ENCODE data around the gene S100Z.
"Not testable (repeated sequence)": the region's sequence is repeated elsewhere in the genome, so short reads cannot be mapped to it uniquely, and the experiment has no call there.

Gene S100Z

DNA sequence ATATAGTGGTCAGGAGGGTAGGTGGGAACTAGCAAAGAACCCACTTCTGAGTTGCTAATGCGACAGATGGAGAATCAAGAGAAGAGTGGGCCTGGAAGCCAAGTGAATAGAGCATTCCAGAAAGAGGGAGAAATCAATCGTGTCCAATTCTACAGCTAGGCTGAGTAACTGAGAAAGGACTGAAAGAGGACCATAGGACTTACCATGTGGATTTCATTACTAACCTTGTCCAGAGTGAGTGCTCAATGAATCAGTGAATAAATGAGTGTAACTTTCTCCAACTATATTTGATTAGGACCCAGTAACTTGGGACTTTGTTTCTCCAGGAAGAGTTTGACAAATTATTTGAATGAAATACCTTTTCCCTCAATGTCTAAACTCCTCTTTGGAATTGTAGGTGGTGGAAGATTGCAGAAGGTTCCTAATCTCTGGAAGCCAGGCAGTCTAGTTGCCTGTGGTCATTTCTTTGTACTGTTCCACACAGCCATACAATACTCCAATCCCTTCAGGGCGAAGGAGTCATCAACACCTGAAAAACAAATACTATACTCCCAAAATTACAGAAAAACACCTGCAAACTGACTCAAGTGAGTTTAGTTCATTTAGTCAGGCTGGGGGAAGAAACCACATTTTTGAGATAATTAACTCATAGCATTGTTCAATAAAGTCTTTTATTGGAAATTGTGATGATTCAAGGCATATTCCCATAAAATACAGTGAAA, 33.5 kb upstream of the S100Z start:
- Mint-ChIP-seq H3K4me1 (peaks cover 9% of the 10 kb centered on the region), H3K9me3 (no peaks in the 10 kb centered on the region), H3K36me3 (no peaks in the 10 kb centered on the region), H3K4me3 (no peak overlapping the region), H3K27me3 (peaks cover 15% of the 10 kb centered on the region), H3K27ac (no peak overlapping the region)
- DNase-seq (ENCODE audit: low spot score in 2 of 2), result no peak
- no peak for ATAC-seq (ENCODE audit: low read depth)

DNA sequence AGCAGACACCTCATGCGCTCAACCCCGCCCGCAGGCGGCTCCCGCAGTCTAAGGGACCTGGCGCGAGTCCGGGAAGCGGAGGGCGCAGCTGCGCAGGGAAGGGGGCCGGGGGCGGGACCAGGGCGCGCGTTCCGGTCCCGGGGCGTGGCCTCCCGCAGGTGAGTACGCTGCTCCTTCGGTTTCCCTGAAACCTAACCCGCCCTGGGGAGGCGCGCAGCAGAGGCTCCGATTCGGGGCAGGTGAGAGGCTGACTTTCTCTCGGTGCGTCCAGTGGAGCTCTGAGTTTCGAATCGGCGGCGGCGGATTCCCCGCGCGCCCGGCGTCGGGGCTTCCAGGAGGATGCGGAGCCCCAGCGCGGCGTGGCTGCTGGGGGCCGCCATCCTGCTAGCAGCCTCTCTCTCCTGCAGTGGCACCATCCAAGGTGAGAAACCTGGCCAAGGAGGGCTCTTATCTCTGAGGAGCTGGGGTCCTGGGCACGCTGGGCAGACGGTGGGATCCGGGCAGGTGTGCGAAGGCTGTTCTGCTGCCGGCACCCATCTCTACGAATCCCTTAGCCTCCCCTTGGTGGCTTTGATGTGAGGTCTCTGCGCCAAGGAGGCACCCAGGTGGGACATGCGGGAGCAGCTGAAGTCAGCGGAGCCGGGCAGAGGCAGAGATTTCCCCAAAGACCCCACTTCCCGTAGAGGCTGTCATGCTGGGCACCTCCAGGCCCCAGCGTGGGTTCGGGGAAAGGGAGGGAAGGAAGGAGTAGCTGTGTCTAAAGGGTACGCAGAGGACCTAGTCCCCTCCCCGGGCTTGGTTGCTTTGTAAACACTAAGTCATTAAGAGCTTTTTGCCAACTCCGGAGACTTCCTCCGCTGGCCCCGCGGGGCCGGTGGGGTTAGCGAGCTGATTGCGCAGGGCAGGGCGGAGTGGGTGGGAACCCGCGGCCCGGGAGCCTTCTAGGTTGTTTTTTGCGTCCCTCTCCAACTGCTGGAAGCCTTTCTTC, 30.7 kb upstream of the S100Z start, which contains the start of gene F2RL1:
TSS of gene F2RL1 (plus strand) at position 187 of the 988 bp plus-strand sequence. CDS start at position 340, 153 bp downstream.
- ATAC-seq (ENCODE audit: low read depth) (peak; percentile 44), DNase-seq (ENCODE audit: low spot score in 2 of 2) (peak; percentile 1 to 17)
- peaks cover 2% of the 10 kb centered on the region for H3K9me3 Mint-ChIP-seq
- H3K27me3 Mint-ChIP-seq, result peaks cover 15% of the 10 kb centered on the region
- peak within 1 kb of the TSS; percentile 80 for H3K4me3 Mint-ChIP-seq
- H3K27ac Mint-ChIP-seq, result no peak within 1 kb of the TSS
- H3K4me1 Mint-ChIP-seq, result peaks cover 9% of the 10 kb centered on the region
- peaks cover 3% of the 10 kb centered on the region for H3K36me3 Mint-ChIP-seq

DNA sequence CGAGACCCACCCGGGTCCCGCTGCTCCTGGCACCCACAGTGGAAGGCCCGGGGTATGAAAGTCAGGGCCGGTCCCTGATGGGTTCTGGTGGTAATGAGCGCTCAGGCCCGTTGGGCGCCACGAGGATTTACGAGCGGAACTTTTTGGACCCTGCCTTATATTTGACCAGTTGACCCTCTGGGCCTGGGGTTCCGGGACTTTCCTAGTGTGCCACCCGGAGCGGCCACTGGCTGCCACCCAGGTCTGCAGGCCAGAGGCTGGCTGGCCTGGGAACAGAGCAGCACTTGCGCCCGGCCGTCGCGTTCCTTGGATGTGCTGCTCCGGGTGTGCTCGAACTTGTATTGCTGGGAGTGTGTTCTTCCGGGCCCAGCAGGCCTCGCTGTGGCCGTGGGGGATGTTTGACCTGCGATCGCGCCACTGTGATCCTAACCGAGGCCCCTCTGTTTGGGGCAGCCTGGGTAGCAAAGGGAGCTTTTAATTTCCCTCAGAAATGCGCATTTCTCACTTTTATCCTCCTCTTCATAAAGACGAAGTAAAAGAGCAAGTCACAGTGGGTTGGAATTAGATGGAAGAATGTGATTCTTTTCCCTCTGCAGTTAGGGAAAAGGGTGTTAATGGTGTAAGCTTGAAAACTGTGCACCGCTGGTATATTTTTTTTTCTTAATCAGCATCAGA, 29.8 kb upstream of the S100Z start:
- Mint-ChIP-seq H3K4me3 (peak overlapping the region; percentile 80), H3K27ac (peak overlapping the region; percentile 31), H3K27me3 (peaks cover 15% of the 10 kb centered on the region), H3K9me3 (peaks cover 4% of the 10 kb centered on the region), H3K4me1 (peaks cover 9% of the 10 kb centered on the region), H3K36me3 (peaks cover 3% of the 10 kb centered on the region)
- ATAC-seq (ENCODE audit: low read depth) (no peak), DNase-seq (ENCODE audit: low spot score in 2 of 2) (no peak)

DNA sequence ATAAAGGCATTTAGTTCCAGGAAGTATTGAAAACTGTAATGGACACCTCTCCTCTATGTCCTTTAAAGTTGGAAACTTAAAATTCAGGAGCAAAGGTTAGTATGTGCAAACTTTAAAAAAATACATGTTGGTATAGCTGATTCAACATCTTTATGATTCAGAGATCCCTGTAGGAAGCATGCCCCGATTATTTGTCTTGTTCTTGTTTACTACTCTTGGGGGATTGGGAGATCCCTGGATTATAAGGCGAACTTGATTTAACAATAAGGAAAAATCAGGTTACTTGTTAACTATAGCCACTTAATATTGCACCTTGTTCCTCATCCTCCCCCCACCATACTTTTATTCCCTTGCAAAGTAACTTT, 29.3 kb upstream of the S100Z start:
- H3K27ac Mint-ChIP-seq, result no peak overlapping the region
- ATAC-seq (ENCODE audit: low read depth), result no peak
- H3K36me3 Mint-ChIP-seq, result peaks cover 3% of the 10 kb centered on the region
- H3K9me3 Mint-ChIP-seq, result peaks cover 4% of the 10 kb centered on the region
- H3K4me3 Mint-ChIP-seq, result no peak overlapping the region
- peaks cover 12% of the 10 kb centered on the region for H3K27me3 Mint-ChIP-seq
- H3K4me1 Mint-ChIP-seq, result peaks cover 9% of the 10 kb centered on the region
- no peak for DNase-seq (ENCODE audit: low spot score in 2 of 2)

DNA sequence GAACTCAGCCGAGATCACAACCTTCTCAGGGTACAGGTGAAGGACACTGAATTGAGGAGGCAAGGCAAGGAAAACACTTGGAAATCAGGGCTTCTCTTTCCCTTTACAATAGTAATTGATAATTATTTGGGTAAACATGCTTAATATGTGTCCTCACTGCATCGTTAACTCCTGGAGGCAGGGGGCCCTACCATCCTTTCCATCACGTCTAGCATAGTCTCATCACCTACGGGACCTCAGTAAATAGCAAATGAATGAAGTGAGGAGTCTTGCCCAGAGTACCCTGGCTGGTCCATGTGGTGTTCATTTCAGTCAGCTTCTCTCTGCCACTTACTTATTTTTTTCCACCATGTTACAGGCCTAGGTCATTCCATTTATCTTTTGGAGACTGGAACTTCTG, 28.7 kb upstream of the S100Z start:
- H3K4me3 Mint-ChIP-seq, result no peak overlapping the region
- peaks cover 9% of the 10 kb centered on the region for H3K27me3 Mint-ChIP-seq
- H3K36me3 Mint-ChIP-seq, result peaks cover 3% of the 10 kb centered on the region
- DNase-seq (ENCODE audit: low spot score in 2 of 2) (no peak), ATAC-seq (ENCODE audit: low read depth) (no peak)
- H3K4me1 Mint-ChIP-seq, result peaks cover 9% of the 10 kb centered on the region
- peaks cover 4% of the 10 kb centered on the region for H3K9me3 Mint-ChIP-seq
- H3K27ac Mint-ChIP-seq, result no peak overlapping the region

DNA sequence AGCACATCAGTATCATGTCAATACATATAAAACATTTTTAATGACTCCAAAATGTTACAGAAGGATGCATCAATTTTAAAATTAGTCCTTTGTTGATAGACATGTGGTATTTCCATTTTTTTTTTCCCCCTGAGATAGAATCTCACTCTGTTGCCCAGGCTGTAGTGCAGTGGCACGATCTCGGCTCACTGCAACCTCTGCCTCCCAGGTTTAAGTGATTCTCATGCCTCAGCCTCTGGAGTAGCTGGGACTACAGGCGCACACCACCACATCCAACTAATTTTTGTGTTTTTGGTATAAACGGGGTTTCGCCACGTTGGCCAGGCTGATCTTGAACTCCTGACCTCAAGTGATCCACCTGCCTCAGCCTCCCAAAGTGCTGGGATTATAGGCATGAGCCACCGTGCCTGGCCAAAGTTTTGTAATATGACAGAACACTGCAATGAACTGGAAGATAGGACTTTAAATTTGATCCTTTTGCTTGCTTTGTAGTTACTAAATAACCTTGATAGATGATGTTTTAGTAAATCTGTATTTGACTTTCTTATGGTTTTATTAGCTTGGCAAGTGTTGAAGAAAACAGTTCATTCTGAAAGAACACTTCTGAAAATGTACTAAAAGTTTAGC, 27.6 kb upstream of the S100Z start:
- H3K27me3 Mint-ChIP-seq; H3K4me1 Mint-ChIP-seq; ATAC-seq (ENCODE audit: low read depth); DNase-seq (ENCODE audit: low spot score in 2 of 2); H3K4me3 Mint-ChIP-seq; H3K36me3 Mint-ChIP-seq; H3K9me3 Mint-ChIP-seq; H3K27ac Mint-ChIP-seq: not testable (repeated sequence)

DNA sequence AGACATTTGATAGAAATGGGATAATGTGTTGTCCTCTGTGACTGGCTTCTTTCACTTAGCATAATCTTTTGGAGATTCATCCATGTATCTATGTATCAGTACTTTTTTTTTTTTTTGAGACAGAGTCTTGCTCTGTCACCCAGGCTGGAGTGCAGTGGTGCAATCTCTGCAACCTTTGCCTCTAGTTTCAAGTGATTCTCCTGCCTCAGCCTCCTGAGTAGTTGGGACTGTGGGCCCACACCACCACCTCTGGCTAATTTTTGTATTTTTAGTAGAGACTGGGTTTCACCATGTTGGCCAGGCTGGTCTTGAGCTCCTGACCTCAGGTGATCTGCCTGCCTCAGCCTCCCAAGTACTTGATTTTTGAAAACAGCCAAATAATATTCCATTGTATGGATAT, 23.4 kb upstream of the S100Z start:
- ATAC-seq (ENCODE audit: low read depth); DNase-seq (ENCODE audit: low spot score in 2 of 2); H3K36me3 Mint-ChIP-seq; H3K9me3 Mint-ChIP-seq; H3K27me3 Mint-ChIP-seq; H3K27ac Mint-ChIP-seq; H3K4me3 Mint-ChIP-seq; H3K4me1 Mint-ChIP-seq: not testable (repeated sequence)

DNA sequence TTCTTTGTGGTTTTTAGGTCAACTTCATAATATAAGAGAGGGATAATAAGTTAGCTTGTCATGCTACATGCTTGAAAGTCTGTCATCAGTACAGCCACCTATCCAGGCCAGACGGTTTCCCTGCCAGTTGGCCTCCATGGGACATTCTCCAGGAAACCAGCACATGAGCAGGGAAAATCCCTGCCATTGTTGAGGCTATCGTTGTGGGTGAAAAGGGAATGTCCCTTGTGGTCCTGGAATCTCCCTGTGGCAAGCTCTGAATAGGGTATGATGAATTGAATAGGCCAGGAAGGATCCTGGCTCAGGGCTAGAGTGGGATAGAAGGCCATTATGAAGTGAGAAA, 18.7 kb upstream of the S100Z start:
- no peak overlapping the region for H3K27ac Mint-ChIP-seq
- DNase-seq (ENCODE audit: low spot score in 2 of 2), result no peak
- H3K4me3 Mint-ChIP-seq, result no peak overlapping the region

DNA sequence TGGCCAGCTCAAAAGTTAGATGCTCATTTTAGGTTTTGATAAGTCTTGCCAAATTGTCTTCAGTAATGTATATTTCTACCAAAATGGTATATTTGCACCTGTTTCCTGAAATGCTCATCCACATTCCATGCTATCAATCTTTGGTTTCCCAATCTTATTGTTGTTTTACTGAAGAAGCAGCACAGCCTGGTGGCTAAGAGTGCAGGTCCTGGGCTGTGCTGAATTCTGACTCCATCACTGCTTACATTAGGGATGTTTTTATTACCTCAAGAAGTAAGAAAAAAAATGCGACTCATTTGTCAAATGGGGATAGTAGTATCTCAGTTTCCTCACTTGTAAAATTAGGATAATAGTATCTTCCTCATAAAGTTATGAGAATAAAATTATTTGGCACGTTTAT, 13.6 kb upstream of the S100Z start:
- H3K4me1 Mint-ChIP-seq, result no peaks in the 10 kb centered on the region
- H3K27me3 Mint-ChIP-seq, result peaks cover 5% of the 10 kb centered on the region
- no peaks in the 10 kb centered on the region for H3K9me3 Mint-ChIP-seq
- ATAC-seq (ENCODE audit: low read depth) (no peak), DNase-seq (ENCODE audit: low spot score in 2 of 2) (no peak)
- no peak overlapping the region for H3K27ac Mint-ChIP-seq
- H3K4me3 Mint-ChIP-seq, result no peak overlapping the region
- H3K36me3 Mint-ChIP-seq, result no peaks in the 10 kb centered on the region

More for the DNA sequence above, 18.7 kb upstream of the S100Z start:
- no peaks in the 10 kb centered on the region for H3K27me3 Mint-ChIP-seq
- ATAC-seq (ENCODE audit: low read depth), result no peak
- H3K9me3 Mint-ChIP-seq, result no peaks in the 10 kb centered on the region
- H3K4me1 Mint-ChIP-seq, result no peaks in the 10 kb centered on the region
- H3K36me3 Mint-ChIP-seq, result no peaks in the 10 kb centered on the region

DNA sequence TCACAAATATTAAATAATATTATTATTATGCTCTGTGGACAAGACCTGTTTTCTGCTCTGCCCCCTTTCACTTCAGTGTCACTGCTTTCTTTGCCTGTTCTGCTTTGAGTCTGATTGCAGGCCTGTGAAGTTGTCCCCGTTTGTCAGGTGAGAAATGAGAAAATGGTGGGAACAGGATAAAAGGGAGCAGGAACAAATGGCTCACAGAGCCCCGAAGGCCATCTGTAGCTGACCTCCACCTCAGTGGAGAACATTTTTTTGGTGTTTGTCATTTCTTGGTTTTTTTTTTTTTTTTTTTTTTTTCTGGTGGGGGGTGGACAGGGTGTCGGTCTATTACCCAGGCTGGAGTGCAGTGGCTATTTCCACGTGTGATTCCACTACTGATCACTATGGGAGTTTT, 13.2 kb upstream of the S100Z start:
- H3K27ac Mint-ChIP-seq, result no peak overlapping the region
- no peaks in the 10 kb centered on the region for H3K9me3 Mint-ChIP-seq
- H3K36me3 Mint-ChIP-seq, result no peaks in the 10 kb centered on the region
- no peaks in the 10 kb centered on the region for H3K4me1 Mint-ChIP-seq
- H3K27me3 Mint-ChIP-seq, result peaks cover 5% of the 10 kb centered on the region
- no peak overlapping the region for H3K4me3 Mint-ChIP-seq
- no peak for DNase-seq (ENCODE audit: low spot score in 2 of 2)
- ATAC-seq (ENCODE audit: low read depth), result no peak

DNA sequence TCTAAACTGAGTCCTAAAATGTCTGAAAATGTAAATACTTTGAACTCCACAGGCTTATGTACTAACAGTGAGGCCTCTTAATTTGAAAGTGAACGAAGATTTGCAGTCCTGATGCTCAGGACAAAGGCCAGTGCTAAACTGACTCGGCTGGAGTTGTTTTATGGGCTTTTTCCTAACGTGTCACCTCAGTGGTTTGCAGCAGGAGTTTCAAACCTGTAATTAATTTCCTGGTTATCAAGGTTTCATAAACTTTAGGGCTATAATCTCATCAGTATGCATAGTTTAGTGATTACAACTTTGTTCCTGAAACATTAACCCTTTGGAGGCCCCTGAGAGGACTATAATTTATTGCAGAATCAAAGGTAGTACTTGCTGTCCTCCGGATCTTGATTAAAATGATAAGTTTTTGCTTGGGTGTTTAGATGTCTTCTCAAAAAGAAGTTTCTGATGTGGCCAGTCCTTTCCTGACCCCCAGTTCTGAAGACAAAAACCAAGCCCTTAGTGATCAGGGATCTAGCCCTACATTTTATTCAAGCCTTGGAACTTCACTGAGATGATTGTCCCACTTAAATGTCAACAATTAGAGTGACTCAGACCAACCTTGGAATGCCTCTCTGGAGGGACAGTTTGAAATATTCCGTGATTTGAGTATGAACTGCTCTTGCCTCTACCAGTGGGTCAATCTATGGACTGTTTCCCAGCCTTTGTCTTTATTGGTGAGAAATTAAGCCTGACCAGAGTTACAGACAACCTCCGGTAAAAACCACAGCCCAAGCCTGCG, 11.1 kb upstream of the S100Z start:
- H3K4me3 Mint-ChIP-seq, result no peak overlapping the region
- peaks cover 1% of the 10 kb centered on the region for H3K9me3 Mint-ChIP-seq
- DNase-seq (ENCODE audit: low spot score in 2 of 2), result no peak
- ATAC-seq (ENCODE audit: low read depth), result no peak
- H3K27ac Mint-ChIP-seq, result no peak overlapping the region
- no peaks in the 10 kb centered on the region for H3K36me3 Mint-ChIP-seq
- no peaks in the 10 kb centered on the region for H3K4me1 Mint-ChIP-seq
- H3K27me3 Mint-ChIP-seq, result peaks cover 10% of the 10 kb centered on the region

DNA sequence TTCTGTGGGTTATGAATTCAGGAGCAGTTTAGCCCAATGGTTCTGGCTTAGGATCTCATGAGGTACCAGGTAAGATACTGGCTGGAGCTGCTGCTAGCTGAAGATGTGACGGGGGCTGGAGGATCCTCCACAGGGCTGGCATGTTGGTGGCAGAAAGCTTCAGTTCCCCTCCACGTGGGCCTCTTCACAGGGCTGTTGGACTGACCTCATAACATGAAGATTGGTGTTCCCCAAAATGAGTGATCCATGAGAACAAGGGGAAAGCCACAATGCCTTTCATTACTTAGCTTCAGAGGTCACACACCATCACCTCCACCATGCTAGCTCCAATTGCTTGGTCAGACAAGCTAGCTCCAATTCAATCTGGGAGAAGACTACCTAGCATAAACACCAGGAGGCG, 8.5 kb upstream of the S100Z start:
- peaks cover 13% of the 10 kb centered on the region for H3K27me3 Mint-ChIP-seq
- H3K9me3 Mint-ChIP-seq, result peaks cover 1% of the 10 kb centered on the region
- no peak overlapping the region for H3K27ac Mint-ChIP-seq
- H3K36me3 Mint-ChIP-seq, result no peaks in the 10 kb centered on the region
- no peaks in the 10 kb centered on the region for H3K4me1 Mint-ChIP-seq
- no peak for ATAC-seq (ENCODE audit: low read depth)
- H3K4me3 Mint-ChIP-seq, result no peak overlapping the region
- no peak for DNase-seq (ENCODE audit: low spot score in 2 of 2)

DNA sequence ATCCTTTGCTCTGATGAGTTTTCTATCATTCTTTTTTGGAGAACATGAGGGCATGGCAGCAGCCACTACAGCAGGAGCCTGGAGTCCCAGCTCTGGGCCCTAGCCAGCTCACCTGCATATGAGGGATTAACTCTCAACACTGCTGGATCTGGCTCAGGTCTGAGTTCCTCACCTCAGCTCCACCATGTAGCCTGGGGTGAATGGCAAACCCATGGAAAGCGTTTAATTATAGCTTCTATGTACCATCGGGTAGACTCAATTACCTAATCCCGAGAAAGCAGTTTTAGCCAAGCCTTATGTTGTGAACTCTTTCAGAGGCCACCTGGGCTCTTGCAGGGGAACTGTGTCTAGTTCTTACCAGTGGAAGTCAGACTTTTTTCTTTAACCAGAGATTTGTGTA, 3.9 kb upstream of the S100Z start:
- ATAC-seq (ENCODE audit: low read depth), result no peak
- no peak for DNase-seq (ENCODE audit: low spot score in 2 of 2)
- Mint-ChIP-seq H3K27me3 (peaks cover 8% of the 10 kb centered on the region), H3K9me3 (peaks cover 1% of the 10 kb centered on the region), H3K36me3 (no peaks in the 10 kb centered on the region), H3K4me1 (peaks cover 7% of the 10 kb centered on the region), H3K27ac (no peak overlapping the region), H3K4me3 (no peak overlapping the region)
